GM21619 (cell line): ENCODE results near the gene CLDN34.

ENCODE experiments used
- ATAC-seq: cut with Tn5 transposase; IDR thresholded peaks from one replicate; pipeline ENCODE4 v1.9.1; 2021; ENCODE audit not compliant: unreplicated experiment

CLDN34 gene

GRCh38 chrX:9966775-9967408 lies at the start of gene CLDN34:
Gene CLDN34, plus strand, starts transcription at chrX:9967358. Its CDS starts 0 bp downstream, at chrX:9967358.
- no peak for ATAC-seq

- ATAC-seq: no peak
These were observed 49.3 kb upstream of the CLDN34 start for GRCh38 chrX:9917861-9918260.

GRCh38 chrX:9919632-9920172 lies 47.5 kb upstream of the CLDN34 start:
- no peak for ATAC-seq

GRCh38 chrX:9921407-9921806 lies 45.8 kb upstream of the CLDN34 start:
- ATAC-seq: no peak

- no peak for ATAC-seq
These were observed 43.8 kb upstream of the CLDN34 start for GRCh38 chrX:9923357-9923756.

GRCh38 chrX:9926002-9926401 lies 41.2 kb upstream of the CLDN34 start:
- no peak for ATAC-seq

GRCh38 chrX:9927698-9928482 lies 39.3 kb upstream of the CLDN34 start:
- no peak for ATAC-seq

- ATAC-seq: no peak
These were observed 31.7 kb upstream of the CLDN34 start for GRCh38 chrX:9935436-9935835.

GRCh38 chrX:9937761-9938160 lies 29.4 kb upstream of the CLDN34 start:
- ATAC-seq: no peak

GRCh38 chrX:9938516-9938915 lies 28.6 kb upstream of the CLDN34 start:
- no peak for ATAC-seq

- no peak for ATAC-seq
These were observed 26.7 kb upstream of the CLDN34 start for GRCh38 chrX:9940421-9940820.

GRCh38 chrX:9942086-9942485 lies 25.1 kb upstream of the CLDN34 start:
- ATAC-seq: peak; percentile 91

- ATAC-seq: no peak
These were observed 23.7 kb upstream of the CLDN34 start for GRCh38 chrX:9943420-9943819.

- ATAC-seq: no peak
These were observed 19.9 kb upstream of the CLDN34 start for GRCh38 chrX:9947131-9947794.

GRCh38 chrX:9948406-9948805 lies 18.8 kb upstream of the CLDN34 start:
- ATAC-seq: no peak

- no peak for ATAC-seq
These were observed 14.9 kb upstream of the CLDN34 start for GRCh38 chrX:9952300-9952699.

- ATAC-seq: no peak
These were observed 13.8 kb upstream of the CLDN34 start for GRCh38 chrX:9953396-9953795.

GRCh38 chrX:9955506-9955905 lies 11.7 kb upstream of the CLDN34 start:
- no peak for ATAC-seq

- no peak for ATAC-seq
These were observed 9.4 kb upstream of the CLDN34 start for GRCh38 chrX:9957743-9958142.

- ATAC-seq: no peak
These were observed 9.0 kb upstream of the CLDN34 start for GRCh38 chrX:9958183-9958582.

GRCh38 chrX:9961750-9962149 lies 5.4 kb upstream of the CLDN34 start:
- ATAC-seq: no peak

GRCh38 chrX:9977635-9978034 lies 10.5 kb downstream of the CLDN34 start:
- ATAC-seq: no peak
